A673 (cell line): Measurements from ENCODE around the gene NEURL1.

Source experiments
- EZH2 ChIP-seq: fragments of 200-600 bp; sonication (generic); IDR thresholded peaks from 2 replicates; pipeline ENCODE4 v1.6.1; 2017; ENCODE audit warnings: borderline replicate concordance, low read depth, mild to moderate bottlenecking, mixed read lengths, antibody characterized with exemption, low read length; ENCODE audit not compliant: poor library complexity, severe bottlenecking
- TF ChIP-seq, protein P1 (sequence below): fragments of 300-800, 200-600 bp; sonication (generic); conservative IDR thresholded peaks from 2 replicates; pipeline ENCODE4 v1.5.1; 2017; ENCODE audit warnings: low read depth, mild to moderate bottlenecking, antibody characterized with exemption, low read length, moderate library complexity, mixed read lengths

GRCh38 chr10:103444478-103444877, 49.0 kb upstream of the NEURL1 start:
- TF ChIP-seq, protein P1, sequence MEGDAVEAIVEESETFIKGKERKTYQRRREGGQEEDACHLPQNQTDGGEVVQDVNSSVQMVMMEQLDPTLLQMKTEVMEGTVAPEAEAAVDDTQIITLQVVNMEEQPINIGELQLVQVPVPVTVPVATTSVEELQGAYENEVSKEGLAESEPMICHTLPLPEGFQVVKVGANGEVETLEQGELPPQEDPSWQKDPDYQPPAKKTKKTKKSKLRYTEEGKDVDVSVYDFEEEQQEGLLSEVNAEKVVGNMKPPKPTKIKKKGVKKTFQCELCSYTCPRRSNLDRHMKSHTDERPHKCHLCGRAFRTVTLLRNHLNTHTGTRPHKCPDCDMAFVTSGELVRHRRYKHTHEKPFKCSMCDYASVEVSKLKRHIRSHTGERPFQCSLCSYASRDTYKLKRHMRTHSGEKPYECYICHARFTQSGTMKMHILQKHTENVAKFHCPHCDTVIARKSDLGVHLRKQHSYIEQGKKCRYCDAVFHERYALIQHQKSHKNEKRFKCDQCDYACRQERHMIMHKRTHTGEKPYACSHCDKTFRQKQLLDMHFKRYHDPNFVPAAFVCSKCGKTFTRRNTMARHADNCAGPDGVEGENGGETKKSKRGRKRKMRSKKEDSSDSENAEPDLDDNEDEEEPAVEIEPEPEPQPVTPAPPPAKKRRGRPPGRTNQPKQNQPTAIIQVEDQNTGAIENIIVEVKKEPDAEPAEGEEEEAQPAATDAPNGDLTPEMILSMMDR = no peak
- TF ChIP-seq EZH2 = no peak
